Muscle layer of duodenum (tissue), 2 donors: ENCODE data around the gene TACO1.

ENCODE experiments used
- H3K27ac ChIP-seq: one replicate; pipeline ENCODE4 v1.7.0; 2013; ENCODE audit warnings: mild to moderate bottlenecking, low read length
- H3K27me3 ChIP-seq: one replicate; pipeline ENCODE4 v1.7.0; 2013; ENCODE audit warnings: low read depth, mild to moderate bottlenecking, control low read depth, low read length
- H3K36me3 ChIP-seq, 2 donors: one replicate each; pipeline ENCODE4 v1.7.0; 2013; ENCODE audit warnings: low read length in 2 of 2, control low read depth in 1 of 2, mild to moderate bottlenecking in 1 of 2; ENCODE audit not compliant: insufficient read depth in 2 of 2, control insufficient read depth in 1 of 2
- H3K4me1 ChIP-seq, 2 donors: one replicate each; pipeline ENCODE4 v1.7.0; 2013; ENCODE audit warnings: low read length in 2 of 2, mild to moderate bottlenecking in 2 of 2, control low read depth in 1 of 2, moderate library complexity in 1 of 2; ENCODE audit not compliant: insufficient read depth in 2 of 2, control insufficient read depth in 1 of 2
- H3K4me3 ChIP-seq, 2 donors: one replicate each; pipeline ENCODE4 v1.7.0; 2013; ENCODE audit warnings: low read length in 2 of 2, low read depth in 1 of 2, mild to moderate bottlenecking in 1 of 2
- H3K9me3 ChIP-seq, 2 donors: one replicate each; pipeline ENCODE4 v1.7.0; 2013; ENCODE audit warnings: low read length in 2 of 2, control low read depth in 1 of 2, mild to moderate bottlenecking in 1 of 2; ENCODE audit not compliant: control insufficient read depth in 1 of 2
- donor health status: healthy.

TACO1 gene

DNA sequence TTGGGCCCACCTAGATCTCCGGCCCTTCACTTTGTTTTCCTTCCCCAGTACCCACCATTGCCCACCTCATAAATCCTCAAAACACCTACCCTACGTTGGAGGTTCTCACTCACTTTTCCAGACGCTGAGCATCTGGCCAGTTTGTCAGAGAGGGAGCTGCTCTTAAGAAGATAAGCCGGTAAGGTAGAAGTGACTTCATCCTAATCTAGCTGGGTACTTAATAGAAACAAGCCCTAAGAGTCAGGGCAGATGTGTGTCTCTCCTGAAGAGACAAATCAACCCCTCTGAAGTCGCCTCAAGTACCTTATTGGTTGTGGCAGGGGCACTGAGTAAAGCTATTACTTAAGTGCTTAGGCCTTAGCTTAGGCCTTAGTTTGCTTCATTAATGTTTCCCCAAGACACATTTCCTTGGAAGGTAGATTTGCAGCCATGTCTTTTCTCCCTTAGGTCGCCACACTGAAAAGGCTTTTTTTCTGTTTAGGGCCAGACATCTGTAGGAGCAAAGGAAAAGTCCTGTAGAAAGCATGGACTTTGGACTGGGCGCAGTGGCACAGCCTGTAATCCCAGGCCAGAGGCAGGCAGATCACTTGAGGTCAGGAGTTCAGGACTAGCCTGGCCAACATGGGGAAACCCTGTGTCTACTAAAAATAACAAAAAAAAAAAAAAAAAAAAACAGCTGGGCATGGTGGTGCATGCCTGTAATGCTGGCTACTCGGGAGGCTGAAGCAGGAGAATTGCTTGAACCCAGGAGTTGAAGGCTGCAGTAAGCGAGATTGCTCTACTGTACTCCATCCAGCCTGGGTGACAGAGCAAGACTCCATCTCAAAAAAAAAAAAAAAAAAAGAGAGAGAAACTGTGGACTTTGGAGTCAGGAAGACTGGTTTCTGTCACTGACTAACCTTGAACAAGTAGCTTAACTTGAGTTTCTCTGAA lies 1.0 kb downstream of the TACO1 start:
- H3K27me3 ChIP-seq = no peaks in the 10 kb centered on the region
- peak overlapping the region; percentile 76 to 83 for H3K4me3 ChIP-seq
- no peaks in the 10 kb centered on the region for H3K9me3 ChIP-seq
- H3K36me3 ChIP-seq = peaks cover 17 to 24% of the 10 kb centered on the region in 2 donors
- H3K4me1 ChIP-seq = peaks cover 9 to 14% of the 10 kb centered on the region in 2 donors
- peak overlapping the region; percentile 76 for H3K27ac ChIP-seq

DNA sequence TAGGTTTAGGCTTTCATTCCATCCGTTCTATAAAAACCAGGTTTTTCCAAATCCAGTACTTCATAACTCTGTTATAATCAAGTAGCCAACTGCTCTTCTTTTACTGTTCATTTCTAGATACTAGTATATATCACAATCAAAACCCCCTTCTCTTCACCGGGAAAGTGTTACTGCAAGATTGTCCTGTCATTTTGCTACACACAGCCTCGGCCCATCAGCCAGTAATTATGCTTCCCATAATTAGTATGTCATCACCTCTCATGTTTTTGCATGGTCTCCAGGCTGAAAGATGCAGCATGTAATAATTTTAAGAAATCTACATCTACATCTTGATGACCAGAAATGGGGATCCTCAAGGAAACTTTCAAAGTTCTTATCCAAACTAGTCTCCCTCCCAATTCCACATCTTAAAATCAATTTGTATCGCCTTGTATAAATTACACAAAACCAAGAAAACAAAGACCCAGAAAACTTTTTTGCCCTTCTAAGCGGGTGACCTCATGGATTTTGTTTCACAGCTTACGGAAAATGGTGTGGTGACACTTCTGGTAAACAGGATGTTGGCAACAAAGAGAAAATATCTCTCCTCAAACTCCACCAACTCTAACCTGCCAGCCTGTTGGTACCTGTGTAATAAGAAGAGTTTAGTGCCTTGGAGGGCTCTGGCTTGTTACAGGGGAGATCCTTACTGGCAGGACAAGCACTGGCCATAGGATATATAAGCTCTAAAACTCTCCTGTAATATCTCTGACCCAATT lies 9.3 kb downstream of the TACO1 start:
- Histone ChIP-seq H3K27me3 (no peaks in the 10 kb centered on the region), H3K9me3 (no peaks in the 10 kb centered on the region), H3K4me1 (no peaks in the 10 kb centered on the region), H3K27ac (no peak overlapping the region), H3K36me3 (peaks cover 43 to 50% of the 10 kb centered on the region in 2 donors), H3K4me3 (no peak overlapping the region)

- no peaks in the 10 kb centered on the region for H3K9me3 ChIP-seq
- H3K27me3 ChIP-seq = no peaks in the 10 kb centered on the region
- no peak overlapping the region for H3K27ac ChIP-seq
- H3K36me3 ChIP-seq = peaks cover 34 to 42% of the 10 kb centered on the region in 2 donors
- no peak overlapping the region for H3K4me3 ChIP-seq
- no peaks in the 10 kb centered on the region for H3K4me1 ChIP-seq
Observed at GRCh38 chr17:63610854-63611253, 10.2 kb downstream of the TACO1 start.

GRCh38 chr17:63611354-63611753 lies 10.7 kb downstream of the TACO1 start:
- H3K27ac ChIP-seq = no peak overlapping the region
- no peaks in the 10 kb centered on the region for H3K9me3 ChIP-seq
- H3K4me1 ChIP-seq = no peaks in the 10 kb centered on the region
- peaks cover 29 to 37% of the 10 kb centered on the region in 2 donors for H3K36me3 ChIP-seq
- H3K27me3 ChIP-seq = no peaks in the 10 kb centered on the region
- H3K4me3 ChIP-seq = no peak overlapping the region

DNA sequence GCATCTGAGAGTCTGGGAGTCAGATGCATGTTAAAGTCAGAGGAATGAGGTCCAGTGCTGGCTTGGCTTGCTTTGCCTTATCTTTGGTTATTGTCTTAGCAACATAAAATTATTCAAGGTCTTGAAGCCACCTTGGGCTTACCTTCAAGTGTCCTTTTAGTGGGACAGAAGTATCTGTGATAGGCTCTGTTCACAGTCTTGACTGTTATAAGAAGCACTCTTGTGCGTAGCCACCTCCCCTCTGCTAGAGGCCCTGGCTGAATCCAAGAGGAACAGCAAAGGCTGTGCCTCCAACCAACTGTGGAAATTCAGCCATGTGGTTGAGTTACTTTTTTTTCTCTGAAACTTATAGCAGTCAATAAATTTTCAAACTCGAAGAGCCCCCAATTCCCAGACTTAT lies 13.0 kb downstream of the TACO1 start:
- no peak overlapping the region for H3K4me3 ChIP-seq
- no peaks in the 10 kb centered on the region for H3K9me3 ChIP-seq
- peaks cover 9 to 16% of the 10 kb centered on the region in 2 donors for H3K36me3 ChIP-seq

DNA sequence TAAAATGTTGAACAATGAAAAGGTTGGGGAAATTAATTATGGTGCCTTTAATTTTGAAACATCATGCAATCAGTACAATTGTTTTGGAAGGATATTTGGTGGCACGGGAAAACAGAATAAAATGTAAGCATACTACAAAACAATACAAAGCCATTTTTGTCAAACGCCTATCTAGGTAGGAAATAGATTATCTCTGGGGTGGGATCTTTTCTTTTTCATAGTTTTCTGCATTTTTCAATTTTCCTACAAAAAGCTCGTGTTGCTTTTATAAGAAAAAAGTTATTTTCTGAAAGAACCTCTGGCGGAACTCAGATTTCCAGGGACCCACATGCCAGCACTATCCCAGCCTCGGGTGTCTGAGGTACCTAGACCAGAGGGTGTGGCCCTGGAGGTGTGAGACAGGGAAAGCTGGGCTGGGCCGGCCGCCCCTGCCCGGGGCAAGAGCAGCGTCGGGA lies 20.6 kb downstream of the TACO1 start:
- Histone ChIP-seq H3K36me3 (no peaks in the 10 kb centered on the region), H3K27me3 (no peaks in the 10 kb centered on the region), H3K4me1 (peaks cover 0 to 27% of the 10 kb centered on the region in 2 donors), H3K4me3 (peak overlapping the region; percentile 45 to 93), H3K9me3 (no peaks in the 10 kb centered on the region), H3K27ac (no peak overlapping the region)

More for the DNA sequence above, 13.0 kb downstream of the TACO1 start:
- Histone ChIP-seq H3K4me1 (no peaks in the 10 kb centered on the region), H3K27ac (no peak overlapping the region), H3K27me3 (no peaks in the 10 kb centered on the region)

- peak within 1 kb of the TSS; percentile 77 for H3K27ac ChIP-seq
- no peaks in the 10 kb centered on the region for H3K36me3 ChIP-seq
- no peaks in the 10 kb centered on the region for H3K9me3 ChIP-seq
- no peaks in the 10 kb centered on the region for H3K27me3 ChIP-seq
- peak within 1 kb of the TSS; percentile 81 to 93 for H3K4me3 ChIP-seq
- peaks cover 3 to 34% of the 10 kb centered on the region in 2 donors for H3K4me1 ChIP-seq
Observed at GRCh38 chr17:63621684-63622573, 21.2 kb downstream of the TACO1 start, which contains the start of gene MAP3K3. MAP3K3 (plus strand) TSS chr17:63622417; CDS start chr17:63622760, 343 bp downstream.

GRCh38 chr17:63622574-63623390 lies 22.1 kb downstream of the TACO1 start:
- Histone ChIP-seq H3K36me3 (no peaks in the 10 kb centered on the region), H3K4me3 (peak overlapping the region; percentile 81 to 93), H3K4me1 (peaks cover 6 to 37% of the 10 kb centered on the region in 2 donors), H3K27ac (peak overlapping the region; percentile 77), H3K27me3 (no peaks in the 10 kb centered on the region), H3K9me3 (no peaks in the 10 kb centered on the region)

GRCh38 chr17:63623786-63624530 lies 23.3 kb downstream of the TACO1 start:
- Histone ChIP-seq H3K27ac (peak overlapping the region; percentile 77), H3K27me3 (no peaks in the 10 kb centered on the region), H3K36me3 (no peaks in the 10 kb centered on the region), H3K4me3 (peak overlapping the region; percentile 81 to 93), H3K9me3 (no peaks in the 10 kb centered on the region), H3K4me1 (peaks cover 6 to 37% of the 10 kb centered on the region in 2 donors)
